ENCODE measurements around the gene MAP2. TPM values are rescaled to one million over a fixed set of nuclear protein-coding genes. Genes with fewer than 3 reads are reported as not detected.

The MAP2 gene
- total RNA-seq, 1 experiment from 2014 or later = 7.4 TPM

DNA sequence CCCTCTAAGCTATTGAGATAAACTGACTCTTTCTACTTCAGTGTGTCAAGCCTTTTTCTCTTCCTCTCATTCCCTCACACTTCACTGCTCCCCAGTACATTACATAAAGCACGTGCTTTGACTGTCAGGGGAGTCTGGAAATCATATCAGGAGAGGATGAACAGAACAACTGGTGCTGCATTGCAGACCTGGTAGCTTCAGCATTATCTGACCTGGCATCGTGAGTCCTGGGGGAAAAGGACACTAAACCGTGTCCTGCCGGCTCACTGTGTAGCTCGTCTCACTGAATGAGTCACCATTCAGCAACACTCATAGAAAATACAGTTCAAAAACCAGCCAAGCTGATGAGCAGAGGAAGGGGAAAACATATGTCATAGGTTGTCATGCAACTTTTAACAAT, 239.3 kb downstream of the MAP2 start:
- ChIA-PET RAD21 (ENCODE audit: low non-redundant PET in 1 of 2, low total read pairs in 2 of 2, uncharacterized antibody in 2 of 2, unreplicated experiment in 2 of 2) (no interaction called here), POLR2A (no interaction called here), CTCF (no interaction called here)
- 0 out of 2 replicates have a peak overlapping the region, but pooled peaks have one; percentile 21 for H3K9ac ChIP-seq (ENCODE audit: low read length)
- intact Hi-C loops (cut with micrococcal nuclease) = no loop called here
- no peak overlapping the region; a peak in 1 of 4 replicates for H3K4me3 ChIP-seq (replicated peaks in 1 of 2; ENCODE audit: low read depth in 1 of 2, low read length in 2 of 2)
- H3K4me1 ChIP-seq (ENCODE audit: control insufficient read depth in 1 of 2, insufficient read depth in 2 of 2, low read length in 2 of 2) = peaks cover 0 to 13% of the 10 kb centered on the region in 2 experiments; a peak in 2 of 4 replicates
- DNase-seq (ENCODE audit: low read depth, low spot score) (no peak), ATAC-seq (peak; percentile 86)
- H3K9me2 ChIP-seq (ENCODE audit: insufficient read depth) = no peaks in the 10 kb centered on the region
- H3K9me3 ChIP-seq (ENCODE audit: control insufficient read depth in 1 of 2, insufficient read depth in 1 of 2, low read depth in 1 of 2, low read length in 2 of 2) = no peaks in the 10 kb centered on the region
- TF ChIP-seq EGR1 (IDR thresholded peaks at IDR 0.05; ENCODE audit: low read depth) (no peak), EZH2 (IDR thresholded peaks at IDR 0.05) (no peak), ZNF274 (IDR thresholded peaks at IDR 0.05; ENCODE audit: low read depth, low read length) (no peak), SP1 (IDR thresholded peaks at IDR 0.05; ENCODE audit: low read depth) (no peak), JUND (IDR thresholded peaks at IDR 0.05) (0 out of 2 replicates have a peak, but pooled peaks have one; percentile 19), SIN3A (IDR thresholded peaks at IDR 0.05; ENCODE audit: low read depth) (no peak), ELF1 (IDR thresholded peaks at IDR 0.05; ENCODE audit: borderline replicate concordance, low read depth) (no peak), ZFX (IDR thresholded peaks at IDR 0.05) (no peak), CBX3 (IDR thresholded peaks at IDR 0.05; ENCODE audit: low read depth) (no peak), FOSL1 (IDR thresholded peaks at IDR 0.05; ENCODE audit: low read depth) (0 out of 2 replicates have a peak, but pooled peaks have one; percentile 34), YY1 (IDR thresholded peaks at IDR 0.05; ENCODE audit: extremely low read depth, insufficient replicate concordance, low read depth, low read length) (no peak), CEBPB (IDR thresholded peaks at IDR 0.05; ENCODE audit: low read depth) (no peak), TCF7L2 (IDR thresholded peaks at IDR 0.05; ENCODE audit: borderline replicate concordance, extremely low read depth, insufficient read depth, insufficient read length) (no peak), EZH2phosphoT487 (IDR thresholded peaks at IDR 0.05; ENCODE audit: borderline replicate concordance) (no peak), SRF (IDR thresholded peaks at IDR 0.05; ENCODE audit: low read depth) (no peak)
- TF ChIP-seq, protein P1, sequence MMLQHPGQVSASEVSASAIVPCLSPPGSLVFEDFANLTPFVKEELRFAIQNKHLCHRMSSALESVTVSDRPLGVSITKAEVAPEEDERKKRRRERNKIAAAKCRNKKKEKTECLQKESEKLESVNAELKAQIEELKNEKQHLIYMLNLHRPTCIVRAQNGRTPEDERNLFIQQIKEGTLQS (IDR thresholded peaks at IDR 0.05) = no peak
- TF ChIP-seq, protein P2, sequence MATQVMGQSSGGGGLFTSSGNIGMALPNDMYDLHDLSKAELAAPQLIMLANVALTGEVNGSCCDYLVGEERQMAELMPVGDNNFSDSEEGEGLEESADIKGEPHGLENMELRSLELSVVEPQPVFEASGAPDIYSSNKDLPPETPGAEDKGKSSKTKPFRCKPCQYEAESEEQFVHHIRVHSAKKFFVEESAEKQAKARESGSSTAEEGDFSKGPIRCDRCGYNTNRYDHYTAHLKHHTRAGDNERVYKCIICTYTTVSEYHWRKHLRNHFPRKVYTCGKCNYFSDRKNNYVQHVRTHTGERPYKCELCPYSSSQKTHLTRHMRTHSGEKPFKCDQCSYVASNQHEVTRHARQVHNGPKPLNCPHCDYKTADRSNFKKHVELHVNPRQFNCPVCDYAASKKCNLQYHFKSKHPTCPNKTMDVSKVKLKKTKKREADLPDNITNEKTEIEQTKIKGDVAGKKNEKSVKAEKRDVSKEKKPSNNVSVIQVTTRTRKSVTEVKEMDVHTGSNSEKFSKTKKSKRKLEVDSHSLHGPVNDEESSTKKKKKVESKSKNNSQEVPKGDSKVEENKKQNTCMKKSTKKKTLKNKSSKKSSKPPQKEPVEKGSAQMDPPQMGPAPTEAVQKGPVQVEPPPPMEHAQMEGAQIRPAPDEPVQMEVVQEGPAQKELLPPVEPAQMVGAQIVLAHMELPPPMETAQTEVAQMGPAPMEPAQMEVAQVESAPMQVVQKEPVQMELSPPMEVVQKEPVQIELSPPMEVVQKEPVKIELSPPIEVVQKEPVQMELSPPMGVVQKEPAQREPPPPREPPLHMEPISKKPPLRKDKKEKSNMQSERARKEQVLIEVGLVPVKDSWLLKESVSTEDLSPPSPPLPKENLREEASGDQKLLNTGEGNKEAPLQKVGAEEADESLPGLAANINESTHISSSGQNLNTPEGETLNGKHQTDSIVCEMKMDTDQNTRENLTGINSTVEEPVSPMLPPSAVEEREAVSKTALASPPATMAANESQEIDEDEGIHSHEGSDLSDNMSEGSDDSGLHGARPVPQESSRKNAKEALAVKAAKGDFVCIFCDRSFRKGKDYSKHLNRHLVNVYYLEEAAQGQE (IDR thresholded peaks at IDR 0.05; ENCODE audit: low read depth) = no peak
- TF ChIP-seq, protein P3, sequence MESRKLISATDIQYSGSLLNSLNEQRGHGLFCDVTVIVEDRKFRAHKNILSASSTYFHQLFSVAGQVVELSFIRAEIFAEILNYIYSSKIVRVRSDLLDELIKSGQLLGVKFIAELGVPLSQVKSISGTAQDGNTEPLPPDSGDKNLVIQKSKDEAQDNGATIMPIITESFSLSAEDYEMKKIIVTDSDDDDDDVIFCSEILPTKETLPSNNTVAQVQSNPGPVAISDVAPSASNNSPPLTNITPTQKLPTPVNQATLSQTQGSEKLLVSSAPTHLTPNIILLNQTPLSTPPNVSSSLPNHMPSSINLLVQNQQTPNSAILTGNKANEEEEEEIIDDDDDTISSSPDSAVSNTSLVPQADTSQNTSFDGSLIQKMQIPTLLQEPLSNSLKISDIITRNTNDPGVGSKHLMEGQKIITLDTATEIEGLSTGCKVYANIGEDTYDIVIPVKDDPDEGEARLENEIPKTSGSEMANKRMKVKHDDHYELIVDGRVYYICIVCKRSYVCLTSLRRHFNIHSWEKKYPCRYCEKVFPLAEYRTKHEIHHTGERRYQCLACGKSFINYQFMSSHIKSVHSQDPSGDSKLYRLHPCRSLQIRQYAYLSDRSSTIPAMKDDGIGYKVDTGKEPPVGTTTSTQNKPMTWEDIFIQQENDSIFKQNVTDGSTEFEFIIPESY (IDR thresholded peaks at IDR 0.05; ENCODE audit: extremely low read depth, insufficient replicate concordance, low read length) = no peak
- no peaks in the 10 kb centered on the region for H3K36me3 ChIP-seq (ENCODE audit: control insufficient read depth in 1 of 2, insufficient read depth in 2 of 2, low read length in 2 of 2)
- H3K4me2 ChIP-seq (ENCODE audit: low read length) = peak overlapping the region; percentile 71
- no peak overlapping the region for H3K27ac ChIP-seq (ENCODE audit: low read depth, low read length)
- BruUV-seq (replicated peaks) = no TSS peak
- H3K79me2 ChIP-seq (ENCODE audit: insufficient read depth, low read length) = no peaks in the 10 kb centered on the region
- peak overlapping the region; percentile 99 for H2AFZ ChIP-seq (ENCODE audit: low read depth, low read length, poor library complexity, severe bottlenecking)
- no peaks in the 10 kb centered on the region for H4K20me1 ChIP-seq (ENCODE audit: insufficient read depth)
- no peaks in the 10 kb centered on the region for H3K27me3 ChIP-seq (ENCODE audit: insufficient read depth, low read length)
